ENCODE measurements around the gene PRR20D.
"Not testable (repeated sequence)": the region's sequence is repeated elsewhere in the genome, so short reads cannot be mapped to it uniquely, and the experiment has no call there.

PRR20D gene

GRCh38 chr13:57160332-57160731 lies at the start of gene PRR20D:
PRR20D (plus strand) TSS chr13:57160632; CDS start chr13:57161019, 387 bp downstream.
- not testable (repeated sequence) for TF ChIP-seq GATA2, GATA3 (IDR thresholded peaks at IDR 0.05; ENCODE audit: low read depth, low read length)

- no peak for TF ChIP-seq GATA2 (IDR thresholded peaks at IDR 0.05; ENCODE audit: low read depth, low read length)
- no peak for TF ChIP-seq GATA3 (IDR thresholded peaks at IDR 0.05; ENCODE audit: low read depth, low read length)
Observed at GRCh38 chr13:57114945-57115344, 45.5 kb upstream of the PRR20D start.

GRCh38 chr13:57123681-57124080 lies 36.8 kb upstream of the PRR20D start:
- TF ChIP-seq GATA3 (IDR thresholded peaks at IDR 0.05; ENCODE audit: low read depth, low read length), result no peak
- TF ChIP-seq GATA2 (IDR thresholded peaks at IDR 0.05; ENCODE audit: low read depth, low read length), result no peak

GRCh38 chr13:57128909-57129308 lies 31.5 kb upstream of the PRR20D start:
- TF ChIP-seq GATA3 (IDR thresholded peaks at IDR 0.05; ENCODE audit: low read depth, low read length), result no peak
- TF ChIP-seq GATA2 (IDR thresholded peaks at IDR 0.05; ENCODE audit: low read depth, low read length), result no peak

GRCh38 chr13:57136093-57136492 lies 24.3 kb upstream of the PRR20D start:
- TF ChIP-seq GATA3 (IDR thresholded peaks at IDR 0.05; ENCODE audit: low read depth, low read length) (no peak), GATA2 (IDR thresholded peaks at IDR 0.05; ENCODE audit: low read depth, low read length) (no peak)

GRCh38 chr13:57137585-57137984 lies 22.8 kb upstream of the PRR20D start:
- TF ChIP-seq GATA2 (IDR thresholded peaks at IDR 0.05; ENCODE audit: low read depth, low read length) (no peak), GATA3 (IDR thresholded peaks at IDR 0.05; ENCODE audit: low read depth, low read length) (no peak)

GRCh38 chr13:57138988-57139387 lies 21.4 kb upstream of the PRR20D start:
- TF ChIP-seq GATA3 (IDR thresholded peaks at IDR 0.05; ENCODE audit: low read depth, low read length) (no peak), GATA2 (IDR thresholded peaks at IDR 0.05; ENCODE audit: low read depth, low read length) (no peak)

- TF ChIP-seq GATA2, GATA3 (IDR thresholded peaks at IDR 0.05; ENCODE audit: low read depth, low read length): not testable (repeated sequence)
Observed at GRCh38 chr13:57140235-57140968, 20.0 kb upstream of the PRR20D start, which contains the start of gene PRR20A. PRR20A (plus strand) TSS chr13:57140918; CDS start chr13:57141305, 387 bp downstream.

- not testable (repeated sequence) for TF ChIP-seq GATA3, GATA2 (IDR thresholded peaks at IDR 0.05; ENCODE audit: low read depth, low read length)
Observed at GRCh38 chr13:57147188-57147587, 13.2 kb upstream of the PRR20D start, which contains the start of gene PRR20B. PRR20B (plus strand) TSS chr13:57147488; CDS start chr13:57147875, 387 bp downstream.

GRCh38 chr13:57153761-57154160 lies 6.7 kb upstream of the PRR20D start, which contains the start of gene PRR20C:
PRR20C (plus strand) TSS chr13:57154061; CDS start chr13:57154448, 387 bp downstream.
- not testable (repeated sequence) for TF ChIP-seq GATA2, GATA3 (IDR thresholded peaks at IDR 0.05; ENCODE audit: low read depth, low read length)

GRCh38 chr13:57166897-57167296 lies 6.5 kb downstream of the PRR20D start, which contains the start of gene PRR20E:
PRR20E (plus strand) TSS chr13:57167197; CDS start chr13:57167584, 387 bp downstream.
- TF ChIP-seq GATA3, GATA2 (IDR thresholded peaks at IDR 0.05; ENCODE audit: low read depth, low read length): not testable (repeated sequence)

GRCh38 chr13:57191667-57192066 lies 31.2 kb downstream of the PRR20D start:
- TF ChIP-seq GATA3 (IDR thresholded peaks at IDR 0.05; ENCODE audit: low read depth, low read length) (no peak), GATA2 (IDR thresholded peaks at IDR 0.05; ENCODE audit: low read depth, low read length) (no peak)

GRCh38 chr13:57212989-57213388 lies 52.6 kb downstream of the PRR20D start:
- TF ChIP-seq GATA2 (IDR thresholded peaks at IDR 0.05; ENCODE audit: low read depth, low read length), result no peak
- TF ChIP-seq GATA3 (IDR thresholded peaks at IDR 0.05; ENCODE audit: low read depth, low read length), result no peak

Data from SH-SY5Y (cell line).